HFFc6 (cell line): ENCODE measurements around the gene MEIOSIN. TPM values are rescaled to one million over a fixed set of nuclear protein-coding genes. Genes with fewer than 3 reads are reported as not detected.

Experiments
- DNase-seq: peaks from one replicate; pipeline ENCODE4 v3.0.0-alpha.2; 2018
- H3K27ac Mint-ChIP-seq: 2 replicates; pipeline ENCODE4 v1.8.0; 2020; ENCODE audit warnings: mild to moderate bottlenecking, mixed read lengths
- H3K27me3 Mint-ChIP-seq: 2 replicates; pipeline ENCODE4 v1.8.0; 2021; ENCODE audit warnings: mild to moderate bottlenecking, moderate library complexity, mixed read lengths; ENCODE audit not compliant: insufficient read depth
- H3K36me3 Mint-ChIP-seq: 2 replicates; pipeline ENCODE4 v1.8.0; 2021; ENCODE audit warnings: low read depth, mixed read lengths
- H3K4me1 Mint-ChIP-seq: 2 replicates; pipeline ENCODE4 v1.8.0; 2020; ENCODE audit warnings: low read depth, mixed read lengths
- H3K4me3 Mint-ChIP-seq: 2 replicates; pipeline ENCODE4 v1.8.0; 2020; ENCODE audit warnings: mild to moderate bottlenecking, moderate library complexity, mixed read lengths
- H3K9me3 Mint-ChIP-seq: 2 replicates; pipeline ENCODE4 v1.8.0; 2020; ENCODE audit warnings: mild to moderate bottlenecking, mixed read lengths
- CTCF ChIP-seq: fragments of 200-600 bp; sonication (generic); IDR thresholded peaks from 2 replicates; pipeline ENCODE4 v1.5.0; 2021; ENCODE audit warnings: antibody characterized with exemption, mild to moderate bottlenecking
- total RNA-seq, 6 experiments: library from RNA; stranded (reverse); fragmentation: NEBNext Ultra II Directional; extraction: Animal tissue kit (Norgen Biotek cat#: 25700); gene quantifications; 2 replicates in 1 of 6; 3 replicates in 5 of 6; pipeline ENCODE4 v1.2.3, GENCODE V29; 2021

Gene MEIOSIN
- total RNA-seq, 6 experiments from 2014 or later: not detected

GRCh38 chr19:45782820-45783785 lies 49.9 kb downstream of the MEIOSIN start:
- peak; percentile 82 for DNase-seq
- peak; percentile 50 for TF ChIP-seq CTCF
- H3K36me3 Mint-ChIP-seq: peaks cover 29% of the 10 kb centered on the region
- H3K4me3 Mint-ChIP-seq: peak overlapping the region; percentile 83
- H3K9me3 Mint-ChIP-seq: no peaks in the 10 kb centered on the region
- H3K4me1 Mint-ChIP-seq: peaks cover 35% of the 10 kb centered on the region
- H3K27ac Mint-ChIP-seq: peak overlapping the region; percentile 99
- H3K27me3 Mint-ChIP-seq: peaks cover 4% of the 10 kb centered on the region; the same call in 1 of the 2 replicates

- Mint-ChIP-seq H3K36me3 (peaks cover 30% of the 10 kb centered on the region), H3K9me3 (no peaks in the 10 kb centered on the region), H3K4me1 (peaks cover 35% of the 10 kb centered on the region), H3K27ac (peak overlapping the region; percentile 99), H3K4me3 (peak overlapping the region; percentile 83), H3K27me3 (peaks cover 4% of the 10 kb centered on the region; the same call in 1 of the 2 replicates)
- DNase-seq: no peak
- no peak for TF ChIP-seq CTCF
These were observed 50.9 kb downstream of the MEIOSIN start for GRCh38 chr19:45784096-45784495.

GRCh38 chr19:45785097-45785496 lies 51.9 kb downstream of the MEIOSIN start:
- H3K4me3 Mint-ChIP-seq: no peak overlapping the region
- no peak for DNase-seq
- peaks cover 25% of the 10 kb centered on the region for H3K36me3 Mint-ChIP-seq
- peaks cover 35% of the 10 kb centered on the region for H3K4me1 Mint-ChIP-seq
- H3K27ac Mint-ChIP-seq: peak overlapping the region; percentile 78
- H3K27me3 Mint-ChIP-seq: peaks cover 4% of the 10 kb centered on the region; the same call in 1 of the 2 replicates
- no peaks in the 10 kb centered on the region for H3K9me3 Mint-ChIP-seq
- TF ChIP-seq CTCF: no peak

- no peak for DNase-seq
- H3K9me3 Mint-ChIP-seq: no peaks in the 10 kb centered on the region
These were observed 52.7 kb downstream of the MEIOSIN start for GRCh38 chr19:45785781-45786532.

More at GRCh38 chr19:45785781-45786532, 52.7 kb downstream of the MEIOSIN start:
- no peak overlapping the region for H3K4me3 Mint-ChIP-seq
- peaks cover 35% of the 10 kb centered on the region for H3K4me1 Mint-ChIP-seq
- TF ChIP-seq CTCF: no peak
- no peak overlapping the region for H3K27ac Mint-ChIP-seq
- peaks cover 4% of the 10 kb centered on the region for H3K27me3 Mint-ChIP-seq
- peaks cover 28% of the 10 kb centered on the region for H3K36me3 Mint-ChIP-seq
